ENCODE measurements around the gene PCYT2. TPM values are rescaled to one million over a fixed set of nuclear protein-coding genes. Genes with fewer than 3 reads are reported as not detected.

Gene PCYT2
- total RNA-seq, 1 donor from 2014 or later = 27.6 TPM

DNA sequence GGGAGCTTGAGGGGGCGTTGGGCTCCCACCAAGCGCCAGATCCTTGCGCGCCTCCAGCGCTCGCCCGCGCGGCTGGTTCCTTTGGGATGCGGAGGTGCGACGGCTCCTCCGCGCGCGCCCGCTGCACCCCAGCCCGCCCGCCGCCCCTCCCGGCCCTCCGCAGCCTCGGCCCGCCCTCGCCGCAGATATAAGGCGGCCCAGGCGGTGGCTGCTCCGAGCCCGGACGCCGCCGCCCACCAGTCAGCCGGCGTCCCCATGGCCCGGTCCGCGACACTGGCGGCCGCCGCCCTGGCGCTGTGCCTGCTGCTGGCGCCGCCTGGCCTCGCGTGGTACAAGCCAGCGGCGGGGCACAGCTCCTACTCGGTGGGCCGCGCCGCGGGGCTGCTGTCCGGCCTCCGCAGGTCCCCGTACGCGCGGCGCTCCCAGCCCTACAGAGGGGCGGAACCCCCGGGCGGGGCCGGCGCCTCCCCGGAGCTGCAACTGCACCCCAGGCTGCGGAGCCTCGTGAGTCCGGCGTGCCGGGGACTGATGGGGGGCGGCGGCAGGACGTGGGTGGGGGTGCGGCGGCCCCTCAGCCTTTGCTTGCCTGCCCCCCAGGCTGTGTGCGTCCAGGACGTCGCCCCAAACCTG lies 9.1 kb downstream of the PCYT2 start, which contains the start of gene NPB:
TSS of gene NPB (plus strand) at position 216 of the 630 bp plus-strand sequence. CDS start at position 256, 40 bp downstream.
- DNase-seq (ENCODE audit: low read depth in 2 of 2) = peak; percentile 11 to 51

DNA sequence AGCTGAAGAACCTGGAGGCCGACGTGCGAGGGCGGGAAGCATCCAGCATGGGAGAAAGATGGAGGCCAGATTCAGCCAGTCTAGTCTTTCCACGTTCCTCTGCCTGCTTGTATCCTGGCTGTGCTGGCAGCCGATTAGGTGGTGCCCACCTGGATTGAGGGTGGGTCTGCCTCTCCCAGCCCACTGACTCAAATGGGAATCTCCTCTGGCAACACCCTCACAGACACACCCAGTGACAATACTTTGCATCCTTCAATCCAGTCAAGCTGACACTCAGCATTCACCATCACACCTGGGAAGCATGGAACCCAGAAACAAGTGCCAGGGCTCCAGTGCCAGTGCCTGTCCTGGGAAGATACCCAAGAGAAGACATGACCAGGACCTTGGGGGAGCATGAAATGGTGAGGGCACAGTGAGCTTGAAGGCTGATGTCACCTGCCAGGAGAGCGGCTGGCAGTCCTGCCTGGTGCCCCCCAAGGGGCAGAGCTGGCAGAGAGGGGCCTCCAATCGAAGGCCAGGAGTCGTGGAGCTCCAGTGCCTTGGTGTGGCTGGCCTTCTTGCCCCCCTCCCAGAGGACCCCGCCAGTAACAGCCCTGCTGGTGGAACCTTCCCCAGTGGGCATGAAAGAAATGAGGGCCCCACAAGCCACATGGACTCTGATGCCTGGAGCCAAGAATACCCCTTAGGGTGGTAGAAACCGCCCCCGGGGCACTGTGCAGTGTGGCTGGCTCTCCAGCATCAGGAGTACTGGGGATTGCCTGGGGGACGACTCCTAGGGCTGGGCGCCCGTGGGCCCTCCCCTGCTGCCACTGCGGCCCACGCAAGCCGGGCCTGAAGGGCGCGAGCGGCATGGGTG lies 9.8 kb downstream of the PCYT2 start:
- DNase-seq (ENCODE audit: low read depth in 2 of 2) = no peak

DNA sequence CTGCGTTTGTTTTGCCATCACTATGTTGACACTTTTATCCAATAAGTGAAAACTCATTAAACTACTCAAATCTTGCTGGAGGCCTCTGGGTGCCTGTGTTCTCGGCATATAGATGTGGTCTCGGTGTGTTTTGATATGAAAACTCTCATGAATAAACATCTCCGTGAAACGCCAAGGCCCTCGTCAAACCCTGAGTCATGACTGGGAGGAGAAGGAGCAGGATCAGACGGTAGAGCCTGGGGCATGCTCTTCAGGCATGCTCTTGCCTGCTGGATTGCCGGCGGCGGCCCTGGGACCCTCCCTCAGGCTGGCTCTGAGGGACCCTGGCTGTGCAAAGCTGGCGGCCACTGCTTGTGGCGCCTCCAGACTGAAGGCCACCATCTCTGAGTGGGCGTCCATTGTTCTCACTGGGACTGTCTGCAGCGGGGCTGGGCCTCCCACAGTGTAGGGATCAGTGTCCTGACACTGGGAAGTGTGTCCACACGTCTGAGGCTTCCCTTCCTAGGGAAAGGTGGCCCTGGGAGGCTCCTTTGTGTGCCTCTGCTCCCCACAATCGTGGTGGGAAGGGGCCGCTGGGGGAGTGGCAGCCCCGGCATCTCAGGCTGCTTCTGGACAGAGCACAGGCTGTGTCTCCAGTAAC lies 10.9 kb downstream of the PCYT2 start:
- no peak for DNase-seq (ENCODE audit: low read depth in 2 of 2)

DNA sequence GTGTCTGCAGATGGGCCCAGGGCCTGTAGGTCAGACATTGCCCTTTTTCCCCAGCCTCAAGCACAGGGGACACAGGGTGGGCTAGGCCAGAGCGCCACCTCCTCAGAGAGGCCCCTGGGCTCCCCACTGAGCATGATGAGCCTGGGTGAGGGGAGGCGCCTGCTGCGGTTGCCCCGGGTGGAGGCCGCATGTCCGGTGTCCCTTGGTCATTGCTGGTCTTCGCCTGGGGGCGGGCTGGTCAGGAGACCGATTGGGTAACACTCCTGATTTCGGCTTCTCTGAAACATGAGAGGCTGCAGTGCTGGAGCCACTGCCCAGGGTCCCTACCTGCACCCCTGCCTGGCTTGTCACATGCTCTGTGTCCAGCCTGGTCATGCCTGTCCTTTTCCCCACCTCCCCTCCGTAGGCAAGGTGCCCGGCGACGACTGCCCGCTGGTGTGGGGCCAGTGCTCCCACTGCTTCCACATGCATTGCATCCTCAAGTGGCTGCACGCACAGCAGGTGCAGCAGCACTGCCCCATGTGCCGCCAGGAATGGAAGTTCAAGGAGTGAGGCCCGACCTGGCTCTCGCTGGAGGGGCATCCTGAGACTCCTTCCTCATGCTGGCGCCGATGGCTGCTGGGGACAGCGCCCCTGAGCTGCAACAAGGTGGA lies 11.6 kb downstream of the PCYT2 start:
- no peak for DNase-seq (ENCODE audit: low read depth in 2 of 2)

DNA sequence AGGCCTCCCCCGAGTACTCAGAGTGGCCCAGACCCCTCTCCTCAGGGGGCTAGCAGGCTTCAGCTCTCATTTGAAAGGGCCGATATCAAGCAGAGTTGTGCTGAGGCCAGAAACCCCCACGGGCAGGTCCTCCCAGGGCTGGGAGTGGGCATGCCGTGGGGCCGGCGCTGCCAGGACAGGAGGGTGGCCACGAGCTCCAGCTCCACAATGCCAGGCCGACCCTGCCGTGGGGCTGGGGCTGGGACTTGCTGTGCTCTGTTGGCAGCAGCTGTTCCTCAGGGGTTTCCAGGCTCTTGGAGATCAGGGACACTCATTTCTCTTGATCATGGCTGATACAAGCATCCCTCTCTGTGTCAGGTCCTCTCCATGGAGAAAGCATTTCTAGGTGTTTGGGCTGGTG lies 12.3 kb downstream of the PCYT2 start:
- DNase-seq (ENCODE audit: low read depth in 2 of 2) = no peak

DNA sequence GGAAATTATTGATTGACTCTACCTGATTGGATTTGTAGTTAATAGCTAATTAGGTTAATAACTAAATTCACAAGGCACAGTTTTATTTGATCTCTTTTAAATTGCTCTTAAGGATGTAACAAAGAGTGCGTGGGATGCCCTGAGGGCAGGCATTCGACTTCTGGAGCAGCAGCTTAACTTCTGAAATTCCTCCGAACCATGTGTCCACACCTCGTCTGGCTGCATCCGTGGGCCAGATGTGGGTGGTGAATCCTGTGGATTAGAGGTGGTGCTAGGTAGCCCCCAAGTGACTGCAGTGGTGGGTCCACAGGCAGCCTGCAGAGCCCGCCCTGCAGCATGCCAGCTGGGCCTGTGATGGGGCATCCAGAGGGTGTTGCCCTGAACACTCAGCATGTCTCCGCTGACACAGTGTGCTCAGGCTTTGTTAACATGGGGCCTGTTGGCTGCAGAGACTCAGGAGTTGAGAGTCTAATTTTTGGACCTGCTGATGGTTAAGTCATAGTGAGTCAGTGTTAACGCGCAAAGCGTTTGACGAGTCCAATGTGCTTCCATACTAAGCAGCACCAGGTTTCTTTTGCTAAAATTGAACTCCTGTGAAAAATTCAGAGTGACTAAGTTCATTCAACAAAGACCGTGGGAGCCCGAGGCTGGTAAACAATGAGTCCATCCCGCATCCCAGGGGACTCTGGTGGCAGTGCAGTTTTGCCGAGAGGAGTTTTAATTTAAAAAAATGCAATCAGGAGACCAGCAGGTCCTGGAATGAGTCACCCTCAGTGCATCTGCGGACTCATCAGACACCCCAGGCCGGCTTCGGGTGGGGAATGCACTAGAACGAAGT lies 13.0 kb downstream of the PCYT2 start:
- DNase-seq (ENCODE audit: low read depth in 2 of 2) = peak in 1 of 2 donors; percentile 19

DNA sequence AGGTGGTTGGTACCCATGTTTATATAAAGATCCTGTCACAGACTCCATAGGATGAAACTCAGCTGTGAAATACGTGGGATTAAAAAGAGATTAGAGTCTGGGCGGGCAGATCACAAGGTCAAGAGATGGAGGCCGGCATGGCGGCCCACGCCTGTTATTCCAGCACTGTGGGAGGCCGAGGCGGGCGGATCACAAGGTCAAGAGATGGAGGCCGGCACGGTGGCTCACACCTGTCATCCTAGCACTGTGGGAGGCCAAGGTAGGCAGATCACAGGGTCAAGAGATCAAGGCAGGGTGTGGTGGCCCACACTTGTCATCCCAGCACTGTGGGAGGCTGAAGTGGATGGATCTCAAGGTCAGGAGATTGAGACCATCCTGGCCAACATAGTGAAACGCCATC lies 15.8 kb downstream of the PCYT2 start:
- DNase-seq (ENCODE audit: low read depth in 2 of 2) = no peak

DNA sequence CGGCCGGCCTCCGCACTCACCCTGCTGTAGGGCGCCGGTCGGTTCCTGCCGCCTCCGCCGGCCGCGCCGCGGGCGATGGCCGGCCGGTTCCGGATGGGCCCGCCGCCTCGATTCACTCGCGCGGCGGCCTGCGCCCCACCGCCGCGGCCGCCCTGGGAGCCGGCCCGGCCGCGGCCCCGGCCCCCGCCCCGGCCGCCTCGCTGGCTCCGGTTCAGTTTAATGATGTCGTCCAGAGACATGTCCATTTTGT lies 20.0 kb downstream of the PCYT2 start:
- DNase-seq (ENCODE audit: low read depth in 2 of 2) = no peak

DNA sequence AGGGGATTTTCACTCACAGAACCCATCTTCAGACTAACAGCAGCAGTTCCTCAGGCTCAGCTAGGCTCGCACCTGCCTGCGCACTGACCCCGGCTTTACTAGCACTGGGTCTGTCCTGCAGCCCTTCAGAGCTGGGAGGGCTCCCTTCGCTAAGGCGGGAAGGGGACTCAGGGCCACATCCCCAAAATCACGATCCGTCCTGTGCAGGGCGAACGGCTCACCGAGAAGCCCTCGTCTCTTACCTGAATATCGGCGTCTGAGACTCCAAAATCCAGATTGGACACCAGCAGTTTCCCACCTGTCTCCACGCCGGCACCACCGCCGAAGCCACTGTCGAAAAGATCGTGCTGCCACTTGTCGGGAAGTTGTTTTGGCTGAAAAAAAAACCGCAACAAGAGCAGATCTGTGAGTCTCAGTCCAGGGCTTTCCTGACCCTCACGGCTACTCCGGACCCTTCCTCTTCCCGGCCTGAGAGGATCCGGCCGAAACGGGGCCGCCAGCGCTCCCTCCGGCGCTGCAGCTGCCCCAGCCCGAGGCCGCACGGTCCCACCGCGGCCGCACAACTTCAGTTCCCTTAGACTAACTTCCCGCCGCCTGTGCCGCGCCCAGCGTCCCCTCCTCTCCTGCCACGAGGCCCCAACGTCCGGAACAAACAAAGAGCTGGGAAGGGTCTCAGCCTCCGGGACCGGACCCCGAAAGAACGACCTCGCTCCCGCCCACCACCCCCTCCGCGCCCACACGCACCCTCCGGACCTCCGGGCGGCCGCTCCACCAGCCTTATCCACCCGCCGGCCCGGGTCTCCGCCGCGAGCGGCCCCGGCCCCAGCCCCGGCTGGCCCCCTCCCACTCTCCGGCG lies 20.5 kb downstream of the PCYT2 start:
- peak; percentile 47 to 60 for DNase-seq (ENCODE audit: low read depth in 2 of 2)

DNA sequence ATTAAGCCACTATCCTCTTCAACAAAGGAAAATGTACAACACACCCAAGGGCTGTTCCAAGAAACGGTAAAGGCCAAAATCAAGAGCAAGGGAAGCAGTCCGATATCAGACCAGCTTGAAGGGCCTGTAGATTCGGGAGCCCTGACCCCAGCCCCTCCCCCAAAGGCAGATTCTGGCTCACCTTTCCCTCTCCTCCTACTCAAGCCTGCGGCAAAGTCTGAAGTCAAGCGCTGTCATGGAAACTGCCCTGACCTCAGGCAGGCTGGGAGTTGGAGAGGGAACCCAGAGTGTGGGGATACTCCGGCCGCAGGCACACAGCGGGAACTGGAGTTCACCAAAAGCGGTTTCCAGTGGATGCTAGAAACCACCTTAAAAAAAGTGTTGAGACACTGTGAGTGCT lies 21.6 kb downstream of the PCYT2 start:
- no peak for DNase-seq (ENCODE audit: low read depth in 2 of 2)

DNA sequence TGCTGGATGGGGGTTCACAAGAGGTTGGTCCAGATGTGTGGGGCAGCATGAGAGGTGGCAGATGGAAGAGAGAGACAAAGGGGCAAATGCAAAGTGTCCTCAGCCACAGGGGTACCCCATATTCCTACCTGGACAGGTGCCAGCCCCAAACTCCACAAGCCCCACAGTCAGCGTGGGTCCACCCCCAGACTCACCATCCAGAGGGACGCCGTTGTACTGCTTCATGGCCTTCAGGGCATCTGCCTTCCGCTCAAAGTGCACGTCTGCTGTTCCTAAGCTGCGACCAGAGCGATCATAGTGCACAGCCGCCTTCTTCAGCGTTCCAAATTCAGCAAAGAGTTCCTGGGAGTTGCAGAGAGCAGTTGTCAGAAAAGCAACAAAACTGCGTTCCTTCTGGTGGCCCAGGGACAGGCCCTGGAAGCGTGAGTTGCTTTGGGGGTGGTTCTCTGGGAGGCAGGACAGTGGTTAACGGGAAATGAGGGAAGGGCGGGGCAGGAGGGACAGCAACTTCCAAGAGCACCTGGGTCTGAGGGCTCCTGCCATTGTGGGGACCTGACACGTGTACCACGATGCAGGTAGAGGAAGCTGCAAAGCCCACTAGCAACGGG lies 22.1 kb downstream of the PCYT2 start:
- DNase-seq (ENCODE audit: low read depth in 2 of 2) = no peak

DNA sequence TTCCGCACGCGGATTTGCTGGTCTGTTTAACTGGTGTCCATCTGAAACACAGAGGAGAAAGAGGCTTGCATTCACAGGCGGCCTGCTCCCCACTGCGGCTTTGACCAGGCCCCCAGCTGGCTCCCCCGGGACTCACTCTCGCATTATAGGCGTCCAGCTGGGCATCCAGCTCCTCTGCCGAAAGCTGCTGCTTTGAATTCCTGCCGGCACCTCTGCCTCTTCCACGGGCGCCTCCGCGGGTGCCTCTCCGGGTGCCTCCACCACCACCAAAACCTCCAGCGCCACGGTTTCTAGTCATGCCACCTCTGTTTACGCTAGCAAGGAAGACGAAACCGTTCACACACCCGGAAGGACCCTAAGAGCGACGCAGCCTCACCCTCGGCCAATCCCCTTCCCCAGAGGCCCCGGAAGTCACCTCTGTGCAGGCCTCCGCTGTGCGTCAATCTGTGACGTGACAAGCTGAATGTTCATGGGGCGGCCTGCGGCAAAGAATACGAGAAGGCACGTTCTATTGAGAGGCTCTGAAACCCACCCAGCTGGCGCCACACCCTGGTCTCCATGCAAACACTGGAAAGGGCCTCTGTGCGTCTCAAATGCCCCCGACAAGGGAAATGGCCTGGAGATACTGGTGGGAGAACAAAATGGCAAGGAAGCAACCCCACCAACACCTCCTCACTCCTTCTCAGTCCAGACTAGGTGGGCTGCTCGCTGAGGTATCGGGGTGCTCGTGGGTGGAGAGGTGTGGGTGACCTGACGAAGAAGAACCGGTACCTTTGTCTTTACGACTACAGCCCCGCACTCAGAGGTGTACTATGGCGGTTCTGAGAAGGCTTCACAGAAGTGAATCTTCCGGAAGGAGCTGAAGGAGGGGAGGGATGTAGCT lies 22.9 kb downstream of the PCYT2 start:
- no peak for DNase-seq (ENCODE audit: low read depth in 2 of 2)

DNA sequence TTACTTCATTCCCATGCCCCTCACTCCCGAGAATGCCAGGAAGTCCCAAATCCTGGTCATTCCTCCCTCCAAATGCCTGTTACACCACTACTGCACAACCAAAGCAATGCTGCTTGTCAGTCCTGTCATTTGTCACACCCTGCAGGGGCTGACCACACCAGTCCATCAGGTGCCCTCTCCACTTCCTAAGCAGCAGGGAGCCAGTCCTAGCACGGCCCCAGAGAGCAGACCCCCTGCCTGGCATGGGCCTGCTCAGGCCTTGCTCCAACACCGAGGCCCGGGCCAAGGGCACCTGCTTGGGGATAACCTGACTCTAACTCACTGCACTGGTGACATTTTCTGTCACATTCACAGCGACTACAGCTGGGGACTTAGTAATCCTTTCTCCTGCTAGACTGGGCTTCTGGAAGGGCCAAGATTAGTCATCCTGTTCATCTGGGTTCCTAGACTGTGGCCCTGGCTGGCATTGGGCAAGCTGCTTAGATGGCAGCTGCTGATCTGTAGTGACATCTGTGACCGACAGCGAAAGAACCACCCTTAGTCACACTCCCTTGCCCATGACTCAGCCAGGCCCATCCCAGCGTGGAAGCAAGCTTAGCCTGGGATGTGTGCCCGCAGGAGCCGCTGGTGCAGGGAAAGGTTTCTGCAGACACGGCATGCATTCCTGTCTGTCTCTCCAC lies 25.2 kb downstream of the PCYT2 start:
- DNase-seq (ENCODE audit: low read depth in 2 of 2) = peak in 1 of 2 donors; percentile 56

DNA sequence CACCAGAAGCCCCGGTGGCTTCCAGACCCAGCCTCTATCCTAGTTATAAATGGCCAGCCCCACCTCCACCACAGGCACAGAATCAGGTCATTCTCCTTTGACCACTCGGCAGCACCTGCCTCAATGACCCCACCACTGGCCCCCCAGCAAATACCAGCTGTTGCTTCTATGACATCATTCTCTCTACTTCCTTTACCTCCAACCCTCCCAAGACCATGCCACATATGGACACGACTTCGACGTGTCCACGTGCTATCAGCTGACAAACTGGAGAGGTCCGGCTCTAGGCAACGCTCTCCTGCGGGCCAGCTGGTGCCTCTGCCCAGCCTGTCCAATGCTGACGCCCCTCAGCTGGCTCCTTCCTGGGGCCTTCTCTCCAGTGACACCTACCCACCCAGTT lies 25.7 kb downstream of the PCYT2 start:
- DNase-seq (ENCODE audit: low read depth in 2 of 2) = no peak

DNA sequence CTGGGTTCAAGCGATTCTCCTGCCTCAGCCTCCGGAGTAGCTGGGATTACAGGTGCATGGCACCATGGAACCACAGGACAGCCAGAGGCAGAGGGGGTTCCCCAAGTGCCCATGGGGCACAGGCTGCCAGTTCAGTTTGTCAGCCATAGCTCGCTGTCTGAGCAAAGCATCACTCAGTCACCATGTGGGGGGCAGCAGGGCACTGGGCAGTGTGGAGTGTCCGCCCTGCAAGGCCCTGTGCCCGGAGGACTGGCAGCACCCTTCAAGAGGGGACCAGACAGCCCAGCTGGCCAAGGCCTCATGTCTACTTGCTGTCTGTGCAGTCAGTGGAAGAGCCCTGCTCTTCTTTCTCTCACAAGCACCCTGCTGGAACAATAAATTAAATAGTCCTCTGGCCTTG lies 26.2 kb downstream of the PCYT2 start:
- no peak for DNase-seq (ENCODE audit: low read depth in 2 of 2)

DNA sequence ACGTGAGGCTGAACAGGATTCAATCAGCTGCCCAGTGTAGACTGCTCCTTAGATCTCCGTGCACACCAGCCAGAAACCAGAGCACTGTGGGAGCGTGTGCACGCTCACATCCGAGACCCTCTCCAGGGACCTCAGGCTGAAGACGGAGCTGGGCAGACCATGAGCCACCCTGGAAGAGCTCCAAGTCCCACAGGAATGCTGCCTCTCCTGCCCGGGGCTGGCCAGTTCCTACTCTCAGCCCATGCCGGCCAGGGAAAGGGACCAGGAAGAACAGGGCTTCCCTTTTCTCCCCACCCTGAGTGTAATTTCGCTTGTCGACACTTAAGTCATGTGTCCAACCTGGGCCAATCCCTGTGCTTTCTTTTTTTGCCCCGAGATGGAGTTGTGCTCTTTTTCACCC lies 26.7 kb downstream of the PCYT2 start:
- DNase-seq (ENCODE audit: low read depth in 2 of 2) = no peak

DNA sequence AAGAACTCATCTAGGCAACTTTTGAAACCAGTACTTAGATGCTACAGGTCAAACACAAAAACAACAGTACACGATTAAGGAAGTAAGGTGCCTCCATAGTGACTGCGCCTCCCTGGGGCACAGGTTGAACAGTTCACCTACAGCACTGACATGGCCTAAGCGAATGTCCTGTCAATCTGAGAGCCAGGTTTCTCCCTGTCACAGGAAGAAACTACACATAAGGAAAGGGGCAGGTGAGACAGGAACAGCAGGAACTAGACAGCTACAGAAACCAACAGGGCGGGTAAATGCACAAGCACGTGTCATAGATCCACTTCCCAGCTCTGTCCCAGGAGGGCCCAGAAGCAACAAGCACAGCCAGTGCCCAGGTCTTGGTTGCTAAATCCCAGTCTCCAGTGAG lies 32.1 kb downstream of the PCYT2 start:
- DNase-seq (ENCODE audit: low read depth in 2 of 2) = no peak

DNA sequence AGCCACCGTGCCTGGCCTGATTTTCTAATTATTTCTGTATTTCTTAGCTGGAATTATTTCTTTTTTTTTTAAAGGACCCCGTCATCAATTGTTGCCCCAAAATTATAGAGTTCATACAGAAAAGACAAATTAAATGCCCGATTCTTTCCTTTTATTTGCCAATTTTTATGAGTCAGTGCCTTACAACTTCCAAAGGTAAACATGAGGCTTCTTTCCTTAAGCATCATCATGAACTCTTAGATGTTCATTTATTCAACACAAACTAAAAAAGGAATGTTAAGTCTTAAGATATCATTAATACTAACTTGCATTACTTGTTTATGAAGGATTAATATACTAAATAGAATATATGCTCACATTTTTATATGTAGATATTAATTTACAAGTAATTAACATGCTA lies 32.9 kb downstream of the PCYT2 start:
- no peak for DNase-seq (ENCODE audit: low read depth in 2 of 2)

Data from lung microvascular endothelial cell (primary cell).